Measurements from ENCODE around the gene MACROH2A1. TPM values are rescaled to one million over a fixed set of nuclear protein-coding genes. Genes with fewer than 3 reads are reported as not detected.

Gene MACROH2A1
- polyA plus RNA-seq, 1 of the 3 experiments (the other 2 are of a cell fraction) = 165 TPM

DNA sequence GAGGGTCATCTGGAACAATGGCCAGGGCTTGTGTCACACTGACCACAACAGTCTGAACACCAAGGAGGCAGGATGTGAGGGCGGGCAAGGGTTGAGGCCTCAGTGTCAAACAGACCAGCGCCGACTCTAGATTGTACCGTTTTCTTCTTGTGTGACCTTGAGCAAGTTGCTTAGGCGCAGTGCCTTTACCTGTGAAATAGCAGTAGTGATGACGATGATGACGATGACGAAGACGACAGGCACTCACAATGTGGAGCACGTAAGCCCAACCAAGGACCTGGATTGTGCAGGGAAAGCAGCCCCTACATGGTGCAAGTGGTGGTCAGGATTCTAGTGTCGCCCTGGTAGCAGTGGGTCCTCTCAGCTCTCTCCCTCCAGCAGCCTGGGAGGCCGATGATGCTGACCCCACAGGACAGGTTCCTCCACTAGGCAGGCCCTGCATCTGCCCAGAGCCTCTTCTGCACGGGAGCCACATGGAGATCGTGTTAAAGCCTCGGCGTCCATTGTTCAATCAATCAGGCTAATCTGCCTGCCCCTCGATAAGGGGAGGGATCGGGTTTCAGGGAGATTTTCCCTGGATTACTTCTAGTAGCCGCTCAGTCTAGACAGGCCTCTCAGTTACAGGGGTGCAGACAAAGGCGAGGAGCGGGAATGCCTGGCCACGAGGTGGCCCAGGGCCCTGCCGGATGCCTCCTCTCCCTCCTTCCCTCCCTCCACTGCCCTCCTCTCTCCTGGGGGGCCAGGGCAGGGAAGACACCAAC lies 91.7 kb downstream of the MACROH2A1 start:
- WGBS (ENCODE audit: low lambda C conversion rate) = 94% methylated on average over 19 of the region's 23 CpGs
- no peaks in the 10 kb centered on the region for H3K9me2 ChIP-seq
- TF ChIP-seq EP300 (IDR thresholded peaks at IDR 0.05; ENCODE audit: borderline replicate concordance in 1 of 2, low read depth in 1 of 2, low read length in 1 of 2) (no peak), MEF2A (IDR thresholded peaks at IDR 0.05; ENCODE audit: borderline replicate concordance, low read depth) (no peak), ELF1 (IDR thresholded peaks at IDR 0.05) (no peak), SMC3 (IDR thresholded peaks at IDR 0.05; ENCODE audit: low read depth, low read length) (no peak), RFX5 (IDR thresholded peaks at IDR 0.05; ENCODE audit: low read length) (no peak), MXI1 (IDR thresholded peaks at IDR 0.05; ENCODE audit: low read depth, low read length) (no peak), REST (IDR thresholded peaks at IDR 0.05; ENCODE audit: low read depth, low read length) (no peak), CHD2 (IDR thresholded peaks at IDR 0.05; ENCODE audit: low read length, partially characterized antibody) (no peak)
- no peak overlapping the region for H3K4me3 ChIP-seq (ENCODE audit: low read depth in 2 of 2, low read length in 1 of 2)
- no peak overlapping the region for H3K4me2 ChIP-seq
- no peaks in the 10 kb centered on the region for H3K36me3 ChIP-seq (replicated peaks in 1 of 2; ENCODE audit: control insufficient read depth in 1 of 2, insufficient read depth in 2 of 2, low read length in 1 of 2)
- H4K20me1 ChIP-seq (ENCODE audit: insufficient read depth) = no peaks in the 10 kb centered on the region
- no peak overlapping the region for H3K27ac ChIP-seq (ENCODE audit: low read depth in 2 of 2, low read length in 1 of 2)
- POLR2A ChIA-PET = no interaction called here
- no peak for DNase-seq
- no peaks in the 10 kb centered on the region for H3K27me3 ChIP-seq (ENCODE audit: insufficient read depth)
- peaks cover 0 to 3% of the 10 kb centered on the region in 2 experiments; a peak in 1 of 4 replicates for H3K4me1 ChIP-seq (ENCODE audit: control insufficient read depth in 1 of 2, insufficient read depth in 2 of 2, low read depth in 1 of 2, low read length in 1 of 2)
- no peak overlapping the region for H2AFZ ChIP-seq (ENCODE audit: low read depth)
- H3K79me2 ChIP-seq (ENCODE audit: insufficient read depth) = no peaks in the 10 kb centered on the region
- H3F3A ChIP-seq (replicated peaks; ENCODE audit: insufficient read depth) = no peaks in the 10 kb centered on the region
- no peaks in the 10 kb centered on the region for H3K9me3 ChIP-seq
- H3K9ac ChIP-seq = no peak overlapping the region
- CTCF ChIA-PET = no interaction called here

DNA sequence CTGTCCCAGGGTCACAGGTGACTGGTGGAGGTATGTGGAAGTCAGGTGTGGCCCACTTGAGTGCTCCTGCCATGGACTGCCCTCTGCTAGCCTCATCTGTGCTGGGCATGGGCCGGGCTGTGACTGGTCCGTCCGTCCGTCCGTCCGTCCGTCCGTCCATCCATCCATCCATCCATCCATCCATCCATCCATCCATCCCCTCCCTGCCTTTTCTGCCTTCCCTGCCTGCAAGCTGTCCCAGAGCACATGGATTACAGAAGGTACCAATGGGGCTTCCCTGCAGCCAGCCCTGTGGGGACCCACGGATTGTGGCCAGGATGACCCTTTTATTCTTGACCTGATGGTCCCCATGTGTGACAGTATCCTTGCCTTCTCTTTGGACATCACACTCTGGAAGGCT lies 92.5 kb downstream of the MACROH2A1 start:
- ChIA-PET CTCF (no interaction called here), POLR2A (no interaction called here)
- Histone ChIP-seq H4K20me1 (ENCODE audit: insufficient read depth) (no peaks in the 10 kb centered on the region), H3K4me3 (ENCODE audit: low read depth in 2 of 2, low read length in 1 of 2) (no peak overlapping the region), H3K36me3 (replicated peaks in 1 of 2; ENCODE audit: control insufficient read depth in 1 of 2, insufficient read depth in 2 of 2, low read length in 1 of 2) (no peaks in the 10 kb centered on the region), H3K9me2 (no peaks in the 10 kb centered on the region), H3K79me2 (ENCODE audit: insufficient read depth) (no peaks in the 10 kb centered on the region), H2AFZ (ENCODE audit: low read depth) (no peak overlapping the region), H3K27ac (ENCODE audit: low read depth in 2 of 2, low read length in 1 of 2) (no peak overlapping the region), H3K27me3 (ENCODE audit: insufficient read depth) (no peaks in the 10 kb centered on the region), H3F3A (replicated peaks; ENCODE audit: insufficient read depth) (no peaks in the 10 kb centered on the region), H3K4me1 (ENCODE audit: control insufficient read depth in 1 of 2, insufficient read depth in 2 of 2, low read depth in 1 of 2, low read length in 1 of 2) (peaks cover 0 to 3% of the 10 kb centered on the region in 2 experiments; a peak in 1 of 4 replicates), H3K4me2 (no peak overlapping the region), H3K9me3 (no peaks in the 10 kb centered on the region), H3K9ac (no peak overlapping the region)
- WGBS (ENCODE audit: low lambda C conversion rate) = 83% methylated on average over 9 of the region's 9 CpGs
- DNase-seq = no peak
- TF ChIP-seq EP300 (IDR thresholded peaks at IDR 0.05; ENCODE audit: borderline replicate concordance in 1 of 2, low read depth in 1 of 2, low read length in 1 of 2) = no peak
- TF ChIP-seq TEAD4 (IDR thresholded peaks at IDR 0.05; ENCODE audit: borderline replicate concordance, insufficient read depth) = no peak
- TF ChIP-seq NRF1 (IDR thresholded peaks at IDR 0.05; ENCODE audit: low read depth, low read length) = no peak
- no peak for TF ChIP-seq GABPA (IDR thresholded peaks at IDR 0.05; ENCODE audit: low read depth)
- TF ChIP-seq NFIC (IDR thresholded peaks at IDR 0.05; ENCODE audit: borderline replicate concordance) = no peak
- no peak for TF ChIP-seq SMC3 (IDR thresholded peaks at IDR 0.05; ENCODE audit: low read depth, low read length)
- TF ChIP-seq, protein P1, sequence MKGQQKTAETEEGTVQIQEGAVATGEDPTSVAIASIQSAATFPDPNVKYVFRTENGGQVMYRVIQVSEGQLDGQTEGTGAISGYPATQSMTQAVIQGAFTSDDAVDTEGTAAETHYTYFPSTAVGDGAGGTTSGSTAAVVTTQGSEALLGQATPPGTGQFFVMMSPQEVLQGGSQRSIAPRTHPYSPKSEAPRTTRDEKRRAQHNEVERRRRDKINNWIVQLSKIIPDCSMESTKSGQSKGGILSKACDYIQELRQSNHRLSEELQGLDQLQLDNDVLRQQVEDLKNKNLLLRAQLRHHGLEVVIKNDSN (IDR thresholded peaks at IDR 0.05; ENCODE audit: borderline replicate concordance, low read depth) = no peak
- no peak for TF ChIP-seq RXRA (IDR thresholded peaks at IDR 0.05; ENCODE audit: borderline replicate concordance, low read depth)
- TF ChIP-seq FOSL2 (IDR thresholded peaks at IDR 0.05; ENCODE audit: borderline replicate concordance, low read depth) = no peak
- TF ChIP-seq, protein P2, sequence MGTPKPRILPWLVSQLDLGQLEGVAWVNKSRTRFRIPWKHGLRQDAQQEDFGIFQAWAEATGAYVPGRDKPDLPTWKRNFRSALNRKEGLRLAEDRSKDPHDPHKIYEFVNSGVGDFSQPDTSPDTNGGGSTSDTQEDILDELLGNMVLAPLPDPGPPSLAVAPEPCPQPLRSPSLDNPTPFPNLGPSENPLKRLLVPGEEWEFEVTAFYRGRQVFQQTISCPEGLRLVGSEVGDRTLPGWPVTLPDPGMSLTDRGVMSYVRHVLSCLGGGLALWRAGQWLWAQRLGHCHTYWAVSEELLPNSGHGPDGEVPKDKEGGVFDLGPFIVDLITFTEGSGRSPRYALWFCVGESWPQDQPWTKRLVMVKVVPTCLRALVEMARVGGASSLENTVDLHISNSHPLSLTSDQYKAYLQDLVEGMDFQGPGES (IDR thresholded peaks at IDR 0.05; ENCODE audit: low read depth, low read length) = no peak
- no peak for TF ChIP-seq MEF2A (IDR thresholded peaks at IDR 0.05; ENCODE audit: borderline replicate concordance, low read depth)
- TF ChIP-seq CTCF (IDR thresholded peaks at IDR 0.05) = no peak
- TF ChIP-seq TAF1 (IDR thresholded peaks at IDR 0.05; ENCODE audit: borderline replicate concordance, low read depth, low read length) = no peak
- TF ChIP-seq TCF12 (IDR thresholded peaks at IDR 0.05) = no peak

Measured in SK-N-SH (cell line).